HG02852 (cell line): ENCODE results near the gene SUSD6.
"Not testable (repeated sequence)": the region's sequence is repeated elsewhere in the genome, so short reads cannot be mapped to it uniquely, and the experiment has no call there.

ENCODE experiments used
- ATAC-seq: cut with Tn5 transposase; IDR thresholded peaks from one replicate; pipeline ENCODE4 v1.9.1; 2021; ENCODE audit warnings: mild to moderate bottlenecking, moderate library complexity; ENCODE audit not compliant: unreplicated experiment

Gene SUSD6

DNA sequence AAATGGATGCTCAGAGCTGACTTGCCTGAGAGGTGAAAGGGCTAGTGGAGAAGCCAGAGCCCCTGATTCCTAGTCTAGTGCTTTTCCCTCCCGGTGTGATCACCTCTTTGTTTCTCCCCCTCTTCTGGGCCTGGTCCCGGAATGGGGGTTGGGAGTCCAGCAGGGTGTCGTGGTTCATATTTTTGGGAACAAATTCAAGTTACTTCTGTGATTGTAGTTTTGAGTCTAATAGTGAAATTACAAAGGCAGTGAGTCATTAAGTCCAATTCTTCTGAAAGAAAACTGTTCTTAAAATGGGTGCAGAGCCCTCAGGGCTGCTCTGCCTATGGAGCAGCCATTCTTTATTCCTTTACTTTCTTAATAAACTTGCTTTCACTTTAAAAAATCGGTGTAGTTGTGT, 7.6 kb downstream of the SUSD6 start:
- no peak for ATAC-seq

DNA sequence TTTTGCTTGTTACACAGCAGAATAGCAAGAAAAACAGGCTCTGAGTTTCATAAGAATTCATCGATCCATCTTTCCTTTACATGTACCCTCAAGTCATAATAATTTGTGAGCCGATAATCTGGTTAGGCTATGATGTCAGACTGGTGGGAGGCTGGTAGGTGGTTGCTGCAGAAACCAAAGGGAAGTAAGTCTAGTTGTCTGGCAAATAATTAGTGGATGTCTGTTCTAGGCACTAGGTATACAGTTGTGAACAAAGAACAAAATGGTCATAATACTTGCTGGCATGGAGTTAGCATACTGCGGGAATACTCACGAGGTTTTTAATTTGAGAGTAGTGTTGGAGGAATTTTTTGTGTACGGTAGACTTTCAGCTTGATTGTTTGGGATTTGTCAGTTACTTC, 8.8 kb downstream of the SUSD6 start:
- no peak for ATAC-seq

DNA sequence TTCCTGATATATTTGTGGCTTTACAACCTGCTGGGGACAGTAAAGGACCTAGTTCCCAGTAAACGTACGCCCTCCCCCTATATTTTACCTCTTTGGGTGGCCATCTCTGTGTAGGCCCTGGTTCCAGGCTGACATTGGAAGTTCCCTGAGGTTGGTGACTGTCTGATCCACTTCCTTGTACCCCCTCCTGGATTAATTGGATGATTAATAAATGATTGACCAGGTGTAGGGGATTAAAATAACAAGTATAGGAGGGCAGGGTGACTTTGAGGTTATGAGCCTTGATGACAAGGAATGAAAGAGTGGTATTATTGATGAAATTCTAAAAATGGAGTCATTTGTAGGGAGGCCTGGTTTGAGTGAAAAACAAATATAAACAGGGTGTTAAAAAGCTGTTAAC, 9.6 kb downstream of the SUSD6 start:
- no peak for ATAC-seq

DNA sequence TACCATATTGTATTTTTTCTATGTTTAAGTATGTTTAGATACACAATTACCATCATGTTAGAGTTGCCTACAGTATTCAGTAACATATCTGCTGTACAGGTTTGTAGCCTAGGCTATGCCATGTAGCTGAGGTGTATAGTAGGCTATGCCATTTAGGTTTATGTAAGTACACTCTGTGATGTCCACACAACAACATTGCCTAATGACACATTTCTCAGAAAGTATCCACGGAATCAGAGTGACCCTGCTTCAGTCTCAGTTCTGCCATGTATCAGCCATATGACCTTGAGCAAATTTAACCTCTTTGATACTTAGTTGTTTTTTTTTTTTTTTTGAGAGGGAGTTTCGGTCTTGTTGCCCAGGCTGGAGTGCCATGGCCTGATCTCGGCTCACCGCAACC, 12.7 kb downstream of the SUSD6 start:
- no peak for ATAC-seq

DNA sequence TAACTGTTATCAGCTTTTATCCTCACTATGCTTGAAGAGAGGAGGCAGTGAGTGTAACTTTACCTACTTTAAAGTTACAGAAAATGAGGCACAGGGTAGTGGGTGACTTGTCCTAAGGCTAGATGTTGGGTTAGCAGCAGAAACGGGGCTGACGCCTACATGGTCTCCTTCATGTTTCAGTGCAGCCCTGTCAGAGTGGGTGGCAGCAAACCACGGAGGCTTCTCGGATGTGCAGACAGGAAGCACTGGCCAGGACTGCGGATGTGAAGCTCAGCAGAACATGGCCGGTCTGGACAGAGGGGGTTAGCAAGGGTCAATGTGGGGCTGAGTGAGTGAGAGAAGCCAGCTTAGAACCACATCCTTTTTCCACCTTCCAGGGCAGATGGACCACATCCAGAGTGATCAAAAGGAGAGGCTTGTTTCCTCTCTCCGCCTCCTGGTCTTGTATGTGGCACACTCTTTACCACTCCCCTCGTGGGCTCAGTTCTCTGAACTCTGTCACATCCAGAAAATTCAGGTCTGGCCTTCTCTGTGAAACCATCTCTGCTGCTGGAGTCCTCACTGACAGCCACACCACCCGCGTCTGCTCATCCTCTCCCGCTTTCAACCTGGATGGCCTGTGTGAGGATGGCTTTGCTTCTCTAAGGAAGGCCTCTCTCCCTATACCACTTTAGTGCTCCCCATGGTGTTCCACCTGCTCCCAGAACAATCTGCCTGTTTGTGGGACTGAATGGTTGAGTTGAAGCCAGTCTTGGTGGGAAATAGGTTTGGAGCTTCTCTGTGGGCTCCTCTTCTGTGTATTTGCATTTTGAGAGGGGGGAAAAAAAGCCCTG, 14.1 kb downstream of the SUSD6 start:
- peak; percentile 85 for ATAC-seq

DNA sequence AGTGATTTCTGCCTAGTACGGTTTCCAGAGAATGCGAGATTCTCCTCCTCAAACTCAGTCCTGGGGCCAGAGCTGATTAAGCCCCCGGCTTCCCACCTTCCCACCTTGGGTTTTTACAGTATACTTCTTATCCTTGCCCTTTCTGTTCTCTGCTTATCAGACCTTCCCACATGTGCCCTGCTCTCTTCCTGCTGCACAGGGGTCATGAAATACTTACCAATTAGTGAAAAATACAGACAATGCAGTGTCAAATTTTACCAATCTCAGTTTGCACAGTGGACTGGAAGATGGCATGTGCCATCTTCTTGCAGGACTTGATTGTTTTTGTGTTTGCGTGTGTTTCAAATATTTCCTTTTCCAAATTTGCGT, 14.7 kb downstream of the SUSD6 start:
- ATAC-seq, result no peak

DNA sequence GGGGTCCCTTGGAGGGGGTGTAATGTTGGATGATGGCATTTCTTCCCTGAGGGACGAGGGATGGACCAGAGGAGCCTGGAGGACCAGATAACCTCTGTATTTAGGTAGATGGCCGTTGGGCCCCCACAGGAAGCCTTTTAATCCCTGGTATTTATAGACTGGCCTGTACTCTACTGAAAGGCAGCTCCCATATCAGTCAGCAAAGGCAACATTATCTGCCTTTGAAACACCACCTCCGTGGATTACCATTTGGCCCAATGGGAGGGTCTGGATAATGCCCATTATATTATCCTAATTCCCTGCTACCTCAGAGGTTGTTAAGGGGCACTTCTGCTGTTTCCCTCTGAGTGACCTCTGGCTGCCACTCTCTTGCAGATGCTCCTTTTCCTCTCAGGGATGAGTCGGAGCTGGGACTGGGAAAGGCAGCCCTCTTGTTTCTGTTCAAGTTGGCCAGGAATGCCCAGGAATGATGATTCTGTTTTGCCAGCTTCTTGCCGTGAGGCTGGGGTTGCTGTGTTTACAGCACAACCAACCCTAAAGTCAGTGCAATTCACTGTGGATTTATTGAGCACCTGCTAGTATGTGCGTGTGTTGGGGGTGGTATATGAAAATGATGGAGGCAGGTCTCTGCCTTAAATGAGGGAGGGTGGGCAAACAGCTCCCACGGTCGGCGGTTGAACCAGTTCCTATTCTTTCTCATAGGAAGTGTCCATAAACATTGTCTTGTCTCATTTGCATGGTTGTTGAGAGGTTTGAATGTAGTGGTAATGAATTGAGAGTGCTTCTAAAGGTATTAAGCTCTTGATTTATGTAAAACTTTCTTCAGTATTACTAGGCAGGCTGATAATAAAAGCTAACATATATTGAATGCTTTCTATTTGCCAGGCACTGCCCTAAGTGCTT, 18.1 kb downstream of the SUSD6 start:
- ATAC-seq, result peak; percentile 50

DNA sequence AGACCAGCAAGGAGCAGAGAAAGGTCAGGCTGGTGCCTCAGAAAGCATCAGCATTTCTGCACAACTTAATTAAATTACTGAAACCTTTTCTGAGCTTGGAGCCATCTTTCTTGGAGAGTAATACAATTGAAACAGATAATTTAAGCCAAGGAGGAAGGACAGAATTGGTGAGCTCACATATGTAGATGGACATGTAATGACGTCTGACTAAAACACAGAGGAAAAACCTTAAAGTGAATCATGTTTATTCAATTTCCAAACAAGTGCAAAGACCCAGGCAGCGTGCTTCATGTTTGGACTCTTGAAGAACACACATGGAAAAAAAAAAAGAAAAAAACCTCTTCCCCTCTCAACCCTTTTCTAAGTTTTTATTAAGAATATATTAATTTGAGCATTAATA, 19.0 kb downstream of the SUSD6 start:
- ATAC-seq, result no peak

DNA sequence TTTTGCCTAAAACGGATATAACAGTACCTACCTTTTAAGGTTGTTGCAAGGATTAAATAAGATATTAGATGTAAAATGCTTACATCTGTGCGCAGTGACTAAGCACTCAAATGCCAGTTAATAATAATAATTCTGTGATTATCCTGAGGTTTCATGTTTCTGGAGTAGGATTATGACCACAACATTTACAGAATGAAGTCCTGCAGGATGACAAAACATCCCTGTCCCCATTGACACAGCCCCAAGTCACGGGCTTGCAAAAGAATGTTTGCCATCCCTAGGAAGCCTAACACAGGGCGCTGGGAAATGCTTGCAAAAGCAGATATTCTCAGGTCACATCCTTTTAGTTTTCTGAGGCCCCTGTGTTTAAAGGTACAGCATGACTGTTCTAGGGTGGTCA, 20.1 kb downstream of the SUSD6 start:
- ATAC-seq, result no peak

DNA sequence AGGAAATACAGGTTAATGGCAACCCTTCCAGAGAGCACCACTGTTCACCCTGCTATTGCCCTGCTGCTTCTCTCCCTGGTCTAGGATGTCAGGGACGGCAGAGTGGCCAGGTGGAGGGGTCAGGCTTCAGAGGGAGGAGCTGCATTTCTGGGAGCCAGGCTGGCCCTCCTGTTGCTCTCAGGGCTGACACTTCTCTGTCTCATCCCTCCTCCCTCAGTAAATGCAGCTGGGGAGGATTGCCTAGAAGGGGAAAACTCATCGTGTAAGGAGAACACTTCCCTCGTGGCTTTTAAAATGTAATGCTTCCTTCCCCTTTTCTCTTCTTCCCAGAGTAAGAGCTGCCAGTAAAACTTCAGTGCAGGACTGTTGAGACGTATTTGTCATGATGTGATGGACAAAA, 20.8 kb downstream of the SUSD6 start:
- ATAC-seq, result no peak

DNA sequence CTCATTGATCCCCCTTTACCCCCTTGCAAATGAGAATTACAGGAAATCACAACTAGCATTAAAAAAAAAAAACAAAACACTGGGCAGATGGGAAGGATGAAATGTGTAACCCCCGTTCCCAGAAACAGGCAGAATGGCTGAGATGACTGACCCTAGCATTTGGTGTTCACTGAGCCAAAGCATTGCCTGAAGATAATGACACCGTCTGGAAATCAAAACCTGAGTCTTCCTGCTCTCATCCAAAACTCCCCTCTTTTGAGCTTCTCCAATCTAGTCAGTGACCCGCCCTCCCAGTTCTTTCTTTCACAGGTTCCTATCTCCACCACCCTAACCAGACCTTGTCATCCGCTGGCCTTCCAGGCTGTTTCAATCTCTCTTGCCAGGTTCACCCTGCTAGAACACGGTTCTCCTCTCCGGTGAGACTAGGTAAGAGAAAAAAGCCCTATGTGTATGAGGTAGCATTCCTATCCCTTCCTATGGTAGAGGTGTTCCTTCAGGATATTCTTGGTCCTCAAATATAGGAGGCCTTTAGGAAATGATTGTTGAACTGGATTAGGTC, 21.3 kb downstream of the SUSD6 start:
- no peak for ATAC-seq

DNA sequence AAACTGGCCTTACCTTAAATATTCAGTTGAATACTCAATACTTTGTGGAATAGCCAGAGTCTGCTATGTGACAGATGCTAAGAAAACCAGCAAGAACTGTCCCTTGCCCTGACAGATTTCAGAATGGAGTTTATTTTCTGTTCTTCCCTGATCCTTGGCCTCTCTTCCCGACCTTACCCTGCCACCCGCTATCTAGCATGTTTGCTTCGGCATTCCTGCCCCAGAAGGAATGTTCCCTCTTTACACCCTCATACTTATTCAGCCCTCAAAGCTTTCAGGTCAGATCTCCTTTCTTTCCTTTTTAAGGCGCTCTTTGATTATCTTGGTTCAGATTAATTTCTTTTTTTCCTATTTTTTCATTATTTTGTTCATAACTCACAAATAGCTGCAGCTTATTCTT, 21.8 kb downstream of the SUSD6 start:
- ATAC-seq, result no peak

DNA sequence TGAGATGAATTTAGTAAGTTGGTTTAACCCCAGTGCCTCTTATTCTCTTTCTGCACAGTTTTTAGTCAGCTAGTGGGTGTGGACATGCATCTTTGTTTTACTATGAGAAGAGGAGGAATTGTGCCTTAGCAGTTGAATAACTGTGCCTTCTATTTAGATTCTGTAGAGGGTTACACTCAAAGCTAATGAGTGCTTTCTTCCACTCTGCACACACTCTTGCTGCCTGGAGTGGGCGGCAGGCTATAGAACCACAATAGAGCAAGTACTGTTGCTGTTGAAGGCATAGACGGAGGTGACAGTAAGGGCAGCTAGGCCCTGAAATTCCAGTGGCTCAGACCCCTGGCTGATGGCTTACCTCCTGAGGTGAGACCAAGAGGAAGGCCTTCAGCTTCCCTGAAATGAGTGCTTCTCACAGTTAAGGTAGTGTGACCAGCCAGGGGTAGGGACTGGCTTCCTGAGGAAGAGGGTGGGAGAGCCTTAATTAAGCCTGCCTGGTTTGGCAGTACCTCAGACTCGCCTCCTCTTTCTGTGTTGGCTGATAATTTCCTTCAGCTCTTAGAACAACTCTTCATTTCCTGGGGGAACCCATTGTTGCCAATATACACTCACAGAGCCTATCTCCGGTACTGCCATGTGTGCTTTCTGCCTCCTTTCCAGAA, 24.7 kb downstream of the SUSD6 start:
- no peak for ATAC-seq

DNA sequence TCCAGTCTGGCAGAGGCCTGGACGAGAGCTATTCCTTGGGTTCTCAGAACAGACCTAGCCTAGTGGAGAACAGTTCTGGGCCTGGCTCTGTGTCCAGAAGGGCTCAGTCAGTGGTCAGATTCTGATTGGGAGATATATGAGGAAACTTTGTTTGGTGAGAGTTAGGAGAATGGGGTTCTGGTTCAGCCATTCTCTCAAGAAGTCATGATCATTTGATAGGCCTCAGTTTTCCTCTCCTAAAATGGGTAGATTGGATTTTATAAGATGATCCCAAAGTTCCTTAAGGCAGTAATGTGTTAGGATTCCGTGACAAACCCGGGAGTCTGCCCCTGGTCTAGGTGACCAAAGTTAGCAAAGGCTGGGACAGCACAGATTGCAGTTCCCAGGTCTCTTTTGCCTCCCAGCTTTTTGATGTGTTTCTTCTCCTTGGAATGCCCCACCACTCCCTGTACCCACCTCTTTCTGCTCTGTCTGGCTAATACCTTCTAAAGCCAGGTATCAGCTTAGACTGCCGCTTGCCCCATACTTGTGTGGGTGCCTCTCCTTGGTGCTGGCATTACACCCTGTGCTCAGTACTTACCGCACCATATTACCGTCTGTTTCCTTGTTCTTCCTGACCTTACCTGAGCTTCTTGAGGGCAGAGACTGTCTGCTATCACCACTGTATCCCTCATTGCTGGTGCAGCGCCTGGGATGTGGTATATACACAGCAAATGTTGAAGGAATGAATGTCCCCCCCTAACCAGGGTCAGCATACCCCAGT, 25.5 kb downstream of the SUSD6 start:
- no peak for ATAC-seq

DNA sequence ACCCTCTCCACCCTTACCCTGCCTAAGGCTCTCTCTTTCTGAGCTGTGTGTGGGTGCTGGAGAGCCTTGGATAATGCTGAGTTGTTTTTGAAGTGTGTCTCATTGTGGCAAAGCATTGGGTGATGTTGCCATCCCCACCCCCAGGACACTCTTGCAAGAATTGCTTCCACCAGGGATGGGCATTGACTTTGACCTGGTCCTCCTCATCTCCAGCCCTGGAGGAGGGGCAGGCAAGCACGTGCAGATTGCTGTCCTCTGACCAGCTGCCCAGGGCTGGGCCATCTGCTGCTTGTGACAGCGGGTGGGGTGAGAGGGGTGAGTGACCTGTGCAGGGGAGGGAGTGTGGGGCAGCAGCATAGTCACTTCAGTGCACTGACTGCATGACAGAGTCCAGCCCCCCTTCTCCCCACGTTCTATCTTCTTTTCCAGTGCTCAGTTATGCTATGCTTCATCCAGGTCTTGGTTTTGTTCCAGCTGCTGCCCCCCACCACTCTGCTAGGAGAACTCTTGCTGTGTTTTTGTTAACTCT, 26.2 kb downstream of the SUSD6 start:
- no peak for ATAC-seq

DNA sequence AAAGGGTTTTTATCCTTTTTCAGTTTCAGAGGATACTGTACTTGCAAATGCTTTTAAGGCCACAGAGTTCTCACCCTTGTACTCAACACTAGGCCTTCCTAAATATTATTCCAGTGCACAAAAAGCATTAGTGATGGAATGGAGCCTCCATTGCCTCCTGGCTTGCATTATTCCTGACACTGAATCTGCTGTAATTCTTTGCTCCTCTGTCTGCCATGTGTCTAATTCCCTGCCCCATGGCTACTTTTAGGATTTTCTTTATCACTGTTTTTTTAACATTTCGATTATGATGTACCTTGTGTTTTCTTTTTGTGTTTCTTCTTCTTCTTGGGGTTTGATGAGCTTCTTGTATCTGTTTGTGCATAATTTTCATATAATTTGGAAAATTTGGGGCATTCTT, 29.5 kb downstream of the SUSD6 start:
- no peak for ATAC-seq

DNA sequence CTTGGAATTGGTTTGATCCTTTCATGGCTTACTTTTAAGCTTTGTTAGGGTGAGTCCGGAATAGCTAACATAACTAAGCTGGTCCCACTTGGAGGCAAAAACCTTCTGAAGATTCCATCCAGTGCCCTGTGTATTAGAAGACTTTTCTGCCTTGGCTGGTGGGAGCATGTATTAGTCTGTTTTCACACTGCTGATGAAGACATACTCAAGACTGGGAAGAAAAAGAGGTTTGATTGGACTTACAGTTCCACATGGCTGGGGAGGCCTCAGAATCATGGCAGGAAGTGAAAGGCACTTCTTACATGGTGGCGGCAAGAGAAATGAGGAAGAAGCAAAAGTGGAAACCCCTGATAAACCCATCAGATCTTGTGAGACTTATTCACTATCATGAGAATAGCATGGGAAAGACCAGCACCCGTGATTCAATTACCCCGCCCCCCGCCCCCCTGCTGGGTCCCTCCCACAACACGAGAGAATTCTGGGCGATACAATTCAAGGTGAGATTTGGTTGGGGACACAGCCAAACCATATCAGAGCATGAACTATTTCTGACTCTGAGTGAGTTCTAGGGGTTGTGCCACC, 30.9 kb downstream of the SUSD6 start:
- not testable (repeated sequence) for ATAC-seq

DNA sequence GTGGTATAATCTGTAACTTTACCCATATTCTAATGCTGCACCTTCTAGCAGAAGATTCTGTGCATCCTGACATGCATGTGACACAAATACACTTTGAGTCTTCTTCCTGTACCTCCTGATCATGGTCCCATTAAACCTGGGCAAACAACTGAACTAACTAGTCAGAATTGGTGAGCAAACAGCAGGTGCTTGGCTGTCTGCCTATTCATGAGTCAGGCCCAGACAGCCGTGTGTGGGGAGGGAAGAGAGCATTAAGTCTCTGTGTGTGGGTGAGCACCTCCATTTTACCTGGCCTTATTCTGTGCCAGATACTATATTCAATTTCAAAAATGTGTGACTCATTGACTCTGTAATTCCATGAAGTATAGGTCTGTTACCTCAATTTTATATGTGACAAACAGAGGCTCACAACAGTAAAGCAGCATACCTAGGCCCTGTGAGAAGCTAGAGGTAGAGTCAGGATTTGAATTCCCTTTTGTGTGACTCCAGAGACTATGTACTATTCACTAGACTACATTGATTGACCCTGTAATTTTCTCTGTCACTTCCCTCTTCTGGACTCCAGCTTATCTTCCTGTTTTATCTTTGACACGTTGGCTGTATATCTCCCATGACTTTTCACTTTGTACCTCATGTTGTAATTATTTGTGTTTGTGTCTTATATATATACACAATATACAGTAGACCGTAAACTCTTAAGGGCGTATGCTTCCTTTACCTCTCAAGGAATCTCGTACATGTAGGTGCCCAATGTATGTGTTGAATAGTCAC, 32.2 kb downstream of the SUSD6 start:
- ATAC-seq, result no peak

DNA sequence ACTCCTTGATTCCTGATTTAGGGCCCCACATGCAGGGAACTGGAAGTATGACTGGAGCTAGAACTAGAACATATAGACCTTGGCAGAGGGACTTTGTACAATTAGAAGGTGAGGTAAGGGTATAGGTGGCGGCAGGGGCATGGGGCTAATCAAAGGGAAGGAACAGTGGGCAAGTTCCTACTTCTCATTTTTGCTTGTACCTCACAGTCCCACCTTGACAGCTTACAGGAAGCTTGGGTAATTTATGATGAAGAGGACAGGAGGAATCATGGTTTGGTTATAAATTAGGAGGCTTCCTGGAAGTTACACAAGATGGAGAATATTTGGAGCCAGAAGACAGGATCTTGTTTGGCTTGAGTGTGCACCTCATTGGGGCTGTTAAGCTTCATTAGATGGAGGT, 33.4 kb downstream of the SUSD6 start:
- no peak for ATAC-seq
